Breast epithelium (tissue), 4 donors: ENCODE measurements around the gene EGFL7. TPM values are rescaled to one million over a fixed set of nuclear protein-coding genes. Genes with fewer than 3 reads are reported as not detected.

Experiments used
- DNase-seq, 2 donors: peaks; one replicate each; pipeline ENCODE4 v3.0.0-alpha.2; 2019; ENCODE audit warnings: low spot score in 2 of 2
- H3K27ac ChIP-seq, 2 donors: fragments of 200-600 bp; sonication (generic) in 1 of 2; one replicate each; pipeline ENCODE4 v1.5.1; 2016 to 2019; ENCODE audit warnings: mild to moderate bottlenecking in 1 of 2
- H3K27me3 ChIP-seq, 2 donors: fragments of 200-600 bp; sonication (generic) in 1 of 2; one replicate each; pipeline versions ENCODE4 v1.5.1 to v1.6.0; 2017 to 2019; ENCODE audit warnings: control low read depth in 1 of 2, mild to moderate bottlenecking in 1 of 2
- H3K36me3 ChIP-seq: fragments of 200-600 bp; one replicate; pipeline ENCODE4 v1.5.1; 2019
- H3K4me1 ChIP-seq, 2 donors: fragments of 200-600 bp; sonication (generic); one replicate each; pipeline ENCODE4 v1.5.1; 2016 to 2019; ENCODE audit warnings: control low read depth in 1 of 2
- H3K4me3 ChIP-seq, 3 donors: fragments of 200-600 bp; sonication (generic); 1 replicate in 2 of 3; 2 replicates in 1 of 3; pipeline ENCODE4 v1.5.1; 2016 to 2019; ENCODE audit warnings: mild to moderate bottlenecking in 3 of 3, moderate library complexity in 2 of 3
- H3K9me3 ChIP-seq, 2 donors: fragments of 200-600 bp; sonication (generic) in 1 of 2; one replicate each; pipeline ENCODE4 v1.5.1; 2016 to 2019; ENCODE audit warnings: control low read depth in 1 of 2
- CTCF ChIP-seq, 3 donors: fragments of 450-650 bp; IDR thresholded peaks; one replicate each; pipeline ENCODE4 v1.5.1; 2016 to 2017; ENCODE audit warnings: antibody characterized with exemption in 3 of 3, mild to moderate bottlenecking in 3 of 3, moderate library complexity in 3 of 3
- POLR2A ChIP-seq: fragments of 450-650 bp; IDR thresholded peaks from one replicate; pipeline ENCODE4 v1.6.1; 2016; ENCODE audit warnings: antibody characterized with exemption, mild to moderate bottlenecking, moderate library complexity
- POLR2AphosphoS5 ChIP-seq, 3 donors: sonication (generic); formaldehyde crosslinking; IDR thresholded peaks; one replicate each; pipeline ENCODE4 v1.6.1; 2017; ENCODE audit warnings: antibody characterized with exemption in 3 of 3
- intact Hi-C: fragments of 100-400 bp; cut with DNase I; formaldehyde crosslinking; loops from one replicate; pipeline ENCODE4 v1.15.1; 2023; ENCODE audit warnings: low total_unique reads
- total RNA-seq, 3 donors: library from RNA; depleted of rRNA; stranded (reverse); fragments of >200 nt; gene quantifications; one replicate each; pipeline ENCODE4 v1.1.0, GENCODE V29; 2016

EGFL7 gene
- total RNA-seq, 3 donors from 2014 or later = 48.9 to 138 (median 53.4) TPM

DNA sequence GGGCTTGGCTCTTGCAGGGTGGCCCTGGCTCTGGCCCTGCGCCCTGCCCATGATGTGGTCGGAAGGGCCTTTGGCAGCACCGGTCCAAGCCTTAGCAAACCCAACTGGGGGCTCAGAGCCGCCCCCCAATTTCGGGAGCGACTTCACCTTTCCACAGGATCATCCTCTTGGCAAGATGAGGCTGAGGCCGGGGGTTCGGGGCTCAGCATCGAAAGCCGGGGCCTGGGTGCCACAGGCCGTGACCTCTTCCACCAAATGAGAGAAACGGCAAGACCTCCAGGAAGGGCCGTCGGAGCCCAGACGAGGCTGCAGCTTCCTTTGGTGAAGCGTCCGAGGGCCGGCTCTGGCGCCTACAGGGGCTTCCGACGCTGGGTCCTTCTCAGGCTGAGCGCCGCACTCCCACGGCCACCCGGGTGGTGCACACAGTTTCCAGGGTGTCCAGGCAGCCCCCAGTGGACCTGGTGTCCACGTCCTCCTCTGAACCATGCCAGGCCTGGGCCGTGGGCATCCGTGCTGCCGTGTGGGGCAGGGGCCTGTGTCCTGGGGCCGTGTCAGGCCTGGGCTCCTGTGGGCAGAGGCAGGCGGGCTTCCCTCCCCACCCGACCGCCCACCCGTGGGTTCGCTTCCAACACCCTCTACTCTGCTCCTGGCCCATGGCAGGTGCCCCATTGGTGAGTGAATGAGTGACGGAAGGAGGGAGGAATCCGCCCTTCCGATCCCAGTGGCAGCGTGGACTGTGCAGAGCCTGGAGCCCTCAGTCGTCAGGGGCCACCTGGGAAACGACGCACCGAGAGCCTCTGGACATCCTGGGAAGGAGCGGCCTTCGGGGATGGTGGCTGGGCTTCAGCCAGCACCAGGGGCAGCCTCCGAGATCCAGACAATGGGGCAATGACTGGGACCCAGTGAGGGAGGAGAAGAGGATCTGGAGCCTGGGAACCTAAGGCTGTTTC lies 29.7 kb downstream of the EGFL7 start:
- no peaks in the 10 kb centered on the region for H3K4me1 ChIP-seq
- intact Hi-C loops = loop anchor here (1.0 kb wide), 1 partner anchor 23 kb away; no protein-coding TSS in a partner anchor

GRCh38 chr9:136693135-136693489 lies 30.4 kb downstream of the EGFL7 start:
- Histone ChIP-seq H3K27ac (peak overlapping the region in 1 of 2 donors; percentile 79), H3K27me3 (no peaks in the 10 kb centered on the region), H3K36me3 (no peaks in the 10 kb centered on the region), H3K9me3 (no peaks in the 10 kb centered on the region), H3K4me3 (no peak overlapping the region), H3K4me1 (no peaks in the 10 kb centered on the region)
- no peak for TF ChIP-seq POLR2A
- TF ChIP-seq CTCF (IDR thresholded peaks at IDR 0.05) = no peak
- TF ChIP-seq POLR2AphosphoS5 (IDR thresholded peaks at IDR 0.05) = no peak
- no peak for DNase-seq
- intact Hi-C loops = loop anchor here (1.0 kb wide), 1 partner anchor 24 kb away; no protein-coding TSS in a partner anchor

More for the DNA sequence above, 29.7 kb downstream of the EGFL7 start:
- no peak overlapping the region for H3K27ac ChIP-seq
- no peaks in the 10 kb centered on the region for H3K9me3 ChIP-seq
- H3K36me3 ChIP-seq = no peaks in the 10 kb centered on the region
- no peak for DNase-seq
- no peak overlapping the region for H3K4me3 ChIP-seq
- H3K27me3 ChIP-seq = no peaks in the 10 kb centered on the region
- TF ChIP-seq POLR2A = no peak
- no peak for TF ChIP-seq CTCF (IDR thresholded peaks at IDR 0.05)
- TF ChIP-seq POLR2AphosphoS5 (IDR thresholded peaks at IDR 0.05) = no peak

DNA sequence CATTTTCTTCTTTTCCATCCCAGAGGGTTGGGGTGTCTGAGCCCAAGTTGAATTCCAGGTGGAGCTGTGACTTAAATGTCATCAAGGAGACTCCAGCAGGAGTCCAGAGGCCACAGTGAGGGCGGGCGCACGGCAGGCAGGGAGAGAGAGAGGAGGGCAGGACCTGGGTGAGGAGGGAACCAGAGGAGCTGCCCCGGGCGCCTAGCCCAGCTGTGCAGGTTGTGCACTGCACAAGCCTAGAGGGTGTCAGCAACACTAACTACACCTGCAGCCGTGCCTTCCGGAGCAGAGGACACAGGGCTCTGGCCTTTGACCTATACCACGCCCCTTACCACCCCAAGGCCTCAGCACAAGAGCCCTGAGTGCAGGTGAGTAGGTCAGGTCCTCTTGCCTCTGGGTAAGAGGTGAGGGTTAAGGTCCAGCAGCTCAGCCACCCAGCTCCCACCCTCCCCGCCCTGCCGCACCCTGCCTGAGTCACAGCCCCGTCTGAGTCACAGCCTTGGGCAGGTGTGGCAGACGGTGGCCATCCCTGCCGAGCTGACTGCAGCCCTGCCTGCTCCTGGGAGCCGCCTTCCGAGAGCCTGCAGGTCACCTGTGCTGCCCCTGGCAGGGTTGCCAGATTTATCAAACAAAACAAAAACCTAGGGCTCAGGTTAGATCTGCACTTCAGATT lies 30.9 kb downstream of the EGFL7 start:
- Histone ChIP-seq H3K4me1 (no peaks in the 10 kb centered on the region), H3K9me3 (no peaks in the 10 kb centered on the region), H3K27ac (peak overlapping the region; percentile 65 to 79), H3K36me3 (no peaks in the 10 kb centered on the region), H3K4me3 (no peak overlapping the region), H3K27me3 (no peaks in the 10 kb centered on the region)
- intact Hi-C loops = loop anchor here (1.0 kb wide), 1 partner anchor 24 kb away; no protein-coding TSS in a partner anchor
- peak; percentile 67 to 79 for DNase-seq
- no peak for TF ChIP-seq POLR2A
- TF ChIP-seq POLR2AphosphoS5 (IDR thresholded peaks at IDR 0.05) = no peak
- TF ChIP-seq CTCF (IDR thresholded peaks at IDR 0.05) = no peak

DNA sequence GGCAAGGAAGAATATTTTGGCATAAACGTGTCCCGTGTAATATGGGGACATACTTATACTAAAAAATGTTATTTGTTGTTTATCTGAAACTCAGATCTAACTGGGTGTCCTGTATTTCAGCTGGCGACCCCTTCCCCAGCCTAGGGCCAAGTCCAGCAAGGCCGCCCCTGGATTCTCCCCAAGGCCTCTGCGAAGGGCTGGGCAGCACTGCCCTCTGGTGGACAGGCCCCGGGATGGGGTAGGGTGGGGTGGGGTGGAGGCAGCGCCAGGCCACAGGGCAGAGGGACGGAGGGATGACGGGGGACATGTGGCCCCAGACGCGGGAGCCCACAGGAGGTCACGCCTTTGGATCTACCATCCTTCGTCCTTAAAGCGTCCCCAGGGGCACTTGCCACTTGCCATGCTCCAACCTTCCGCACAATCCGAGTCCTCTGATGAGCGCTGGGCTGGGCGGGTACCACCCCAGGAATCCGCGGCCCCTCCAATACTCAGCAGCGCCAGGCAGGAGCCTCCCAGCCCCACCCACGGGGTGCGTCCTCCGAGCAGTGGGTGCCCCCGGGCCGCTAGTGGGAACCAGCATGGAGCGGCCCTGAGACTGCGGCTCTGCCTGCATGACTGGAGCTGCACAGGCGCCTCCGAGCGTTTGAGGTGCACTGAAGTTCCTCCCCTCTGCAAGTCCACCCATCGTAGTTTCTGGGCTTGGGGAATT lies 31.6 kb downstream of the EGFL7 start:
- Histone ChIP-seq H3K27me3 (no peaks in the 10 kb centered on the region), H3K36me3 (no peaks in the 10 kb centered on the region), H3K9me3 (no peaks in the 10 kb centered on the region), H3K27ac (peak overlapping the region; percentile 65 to 79), H3K4me1 (no peaks in the 10 kb centered on the region), H3K4me3 (no peak overlapping the region)
- TF ChIP-seq CTCF (IDR thresholded peaks at IDR 0.05) = peak in 2 of 3 donors; percentile 52 to 66
- no peak for TF ChIP-seq POLR2A
- DNase-seq = no peak
- intact Hi-C loops = no loop called here
